Mucosa of stomach (tissue), 1 donor: ENCODE measurements around the gene EXOC4.

Experiments used
- H3K27me3 ChIP-seq: one replicate; pipeline ENCODE4 v1.7.0; 2013; ENCODE audit warnings: mild to moderate bottlenecking, low read length; ENCODE audit not compliant: control insufficient read depth, insufficient read depth
- H3K36me3 ChIP-seq: one replicate; pipeline ENCODE4 v1.7.0; 2013; ENCODE audit warnings: low read length; ENCODE audit not compliant: control insufficient read depth, insufficient read depth
- H3K4me1 ChIP-seq: one replicate; pipeline ENCODE4 v1.7.0; 2013; ENCODE audit warnings: mild to moderate bottlenecking, low read length; ENCODE audit not compliant: control insufficient read depth, insufficient read depth
- H3K4me3 ChIP-seq: one replicate; pipeline ENCODE4 v1.7.0; 2013; ENCODE audit warnings: low read length
- H3K9ac ChIP-seq: one replicate; pipeline ENCODE4 v1.7.0; 2013; ENCODE audit warnings: mild to moderate bottlenecking, low read length, moderate library complexity
- H3K9me3 ChIP-seq: one replicate; pipeline ENCODE4 v1.7.0; 2013; ENCODE audit warnings: mild to moderate bottlenecking, low read length, moderate library complexity; ENCODE audit not compliant: control insufficient read depth
- donor health status: Pancreatic carcinoma.

EXOC4 gene

DNA sequence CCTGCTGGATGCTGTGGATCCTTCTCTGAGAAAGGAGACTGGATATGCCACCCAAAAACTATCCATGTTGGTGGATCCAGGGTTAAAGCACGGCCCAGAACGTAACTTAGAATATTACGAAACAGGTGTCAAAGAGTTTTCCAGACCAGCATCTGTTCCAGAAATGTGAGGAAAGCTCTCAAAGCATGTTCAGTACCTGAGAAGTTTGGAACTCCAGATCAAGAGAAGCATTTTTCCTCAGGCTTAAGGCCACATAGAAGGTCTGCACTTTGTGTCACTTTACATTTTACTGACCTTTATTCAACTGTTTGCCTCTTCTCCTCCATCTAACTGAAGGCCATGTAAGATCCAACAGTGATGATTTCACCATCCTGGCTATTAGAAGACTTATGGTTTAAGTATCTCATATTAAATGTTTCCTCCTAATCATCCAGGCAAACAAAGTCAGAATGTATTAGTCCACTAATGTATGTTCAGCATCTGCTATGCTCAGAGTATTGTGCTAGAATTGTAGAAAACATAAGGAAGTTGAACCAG, 533.6 kb downstream of the EXOC4 start:
- H3K9me3 ChIP-seq: no peaks in the 10 kb centered on the region
- H3K27me3 ChIP-seq: no peaks in the 10 kb centered on the region
- H3K36me3 ChIP-seq: no peaks in the 10 kb centered on the region
- no peaks in the 10 kb centered on the region for H3K4me1 ChIP-seq
- no peak overlapping the region for H3K4me3 ChIP-seq
- H3K9ac ChIP-seq: no peak overlapping the region

DNA sequence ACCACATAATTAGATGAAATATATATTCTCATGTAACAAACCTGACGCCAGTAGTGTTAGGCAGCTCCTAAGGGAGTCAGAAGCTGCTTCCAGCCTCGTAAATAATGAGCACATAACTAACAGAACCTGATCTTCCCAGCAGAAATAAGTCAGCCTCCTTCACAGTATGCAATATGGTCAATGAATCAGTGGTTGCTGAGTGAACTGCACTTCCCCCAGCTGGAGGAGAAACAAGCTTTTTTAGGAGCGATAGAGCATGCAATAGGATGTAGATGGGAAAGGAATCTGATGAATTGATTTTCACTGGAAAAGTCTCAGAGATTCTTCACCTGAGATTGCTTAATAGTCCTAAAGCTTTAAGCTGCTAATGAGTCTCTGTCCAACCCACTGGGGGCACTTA, 537.1 kb downstream of the EXOC4 start:
- Histone ChIP-seq H3K9ac (no peak overlapping the region), H3K4me1 (no peaks in the 10 kb centered on the region), H3K36me3 (no peaks in the 10 kb centered on the region), H3K4me3 (no peak overlapping the region), H3K27me3 (no peaks in the 10 kb centered on the region), H3K9me3 (no peaks in the 10 kb centered on the region)

DNA sequence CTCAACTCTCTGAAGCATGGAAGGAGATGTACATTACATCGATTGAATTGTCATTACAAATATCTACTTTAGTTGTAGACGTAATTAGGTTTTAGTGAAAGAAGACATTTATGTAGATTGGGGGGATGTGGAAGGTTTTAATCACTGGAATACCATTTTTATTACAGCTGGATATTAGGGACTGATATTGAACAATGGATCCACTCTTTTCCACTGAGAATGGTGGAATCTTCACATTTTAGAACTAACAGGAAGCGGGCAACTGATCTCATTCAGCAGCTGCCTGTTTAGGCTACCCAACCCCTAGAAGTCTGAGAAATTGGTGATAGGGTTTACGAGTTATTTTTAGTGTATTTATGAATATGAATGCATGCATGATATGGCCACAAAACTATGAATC, 538.0 kb downstream of the EXOC4 start:
- H3K9me3 ChIP-seq: no peaks in the 10 kb centered on the region
- H3K9ac ChIP-seq: no peak overlapping the region
- H3K4me1 ChIP-seq: no peaks in the 10 kb centered on the region
- no peaks in the 10 kb centered on the region for H3K27me3 ChIP-seq
- no peaks in the 10 kb centered on the region for H3K36me3 ChIP-seq
- no peak overlapping the region for H3K4me3 ChIP-seq

DNA sequence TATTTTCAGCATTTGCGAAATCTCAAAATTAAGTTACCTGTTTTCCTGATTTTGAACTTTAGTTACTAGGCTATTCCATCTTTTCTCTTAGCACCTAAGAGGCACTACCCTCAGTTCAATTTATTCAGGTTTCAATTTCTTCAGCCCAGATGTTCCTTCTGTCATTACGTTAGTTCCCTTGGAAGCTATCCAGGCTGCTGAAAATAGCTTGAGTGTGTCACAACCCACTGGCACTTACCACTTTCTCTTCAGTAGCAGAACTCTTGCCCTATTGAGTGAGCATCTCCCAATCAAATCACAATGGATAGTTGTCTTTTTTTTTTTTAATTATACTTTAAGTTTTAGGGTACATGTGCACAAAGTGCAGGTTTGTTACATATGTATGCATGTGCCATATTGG, 541.6 kb downstream of the EXOC4 start:
- no peak overlapping the region for H3K9ac ChIP-seq

DNA sequence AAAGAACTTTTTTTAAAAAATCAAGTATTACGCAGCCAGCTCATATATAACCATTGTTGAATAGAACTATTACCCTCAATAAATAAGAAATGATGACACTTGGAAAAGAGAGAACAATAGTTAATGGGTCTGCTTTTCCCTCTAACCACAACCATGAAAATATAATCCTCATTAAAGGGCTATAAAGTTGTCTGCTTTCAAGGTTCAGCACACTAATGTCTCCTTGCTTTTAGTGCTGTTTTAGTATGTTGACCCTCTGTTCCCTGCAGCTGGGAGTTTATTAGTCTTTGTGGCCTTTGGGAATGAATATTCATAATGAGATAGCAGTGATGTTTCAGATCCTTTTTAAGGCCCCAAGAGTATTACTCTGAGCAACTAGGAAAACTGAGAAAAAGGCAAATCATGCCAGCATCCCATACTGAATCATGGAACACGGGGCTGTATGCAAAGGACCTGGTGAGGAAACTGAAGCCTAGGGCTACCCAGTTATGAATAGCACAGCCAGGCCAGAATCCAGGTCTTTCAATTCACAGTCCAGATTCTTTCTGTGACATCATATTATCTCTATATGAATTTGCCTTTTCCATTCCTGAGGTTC, 542.3 kb downstream of the EXOC4 start:
- H3K9ac ChIP-seq: no peak overlapping the region
- H3K9me3 ChIP-seq: no peaks in the 10 kb centered on the region
- H3K36me3 ChIP-seq: no peaks in the 10 kb centered on the region

More for the DNA sequence above, 541.6 kb downstream of the EXOC4 start:
- Histone ChIP-seq H3K4me1 (no peaks in the 10 kb centered on the region), H3K4me3 (no peak overlapping the region), H3K36me3 (no peaks in the 10 kb centered on the region), H3K9me3 (no peaks in the 10 kb centered on the region), H3K27me3 (no peaks in the 10 kb centered on the region)

DNA sequence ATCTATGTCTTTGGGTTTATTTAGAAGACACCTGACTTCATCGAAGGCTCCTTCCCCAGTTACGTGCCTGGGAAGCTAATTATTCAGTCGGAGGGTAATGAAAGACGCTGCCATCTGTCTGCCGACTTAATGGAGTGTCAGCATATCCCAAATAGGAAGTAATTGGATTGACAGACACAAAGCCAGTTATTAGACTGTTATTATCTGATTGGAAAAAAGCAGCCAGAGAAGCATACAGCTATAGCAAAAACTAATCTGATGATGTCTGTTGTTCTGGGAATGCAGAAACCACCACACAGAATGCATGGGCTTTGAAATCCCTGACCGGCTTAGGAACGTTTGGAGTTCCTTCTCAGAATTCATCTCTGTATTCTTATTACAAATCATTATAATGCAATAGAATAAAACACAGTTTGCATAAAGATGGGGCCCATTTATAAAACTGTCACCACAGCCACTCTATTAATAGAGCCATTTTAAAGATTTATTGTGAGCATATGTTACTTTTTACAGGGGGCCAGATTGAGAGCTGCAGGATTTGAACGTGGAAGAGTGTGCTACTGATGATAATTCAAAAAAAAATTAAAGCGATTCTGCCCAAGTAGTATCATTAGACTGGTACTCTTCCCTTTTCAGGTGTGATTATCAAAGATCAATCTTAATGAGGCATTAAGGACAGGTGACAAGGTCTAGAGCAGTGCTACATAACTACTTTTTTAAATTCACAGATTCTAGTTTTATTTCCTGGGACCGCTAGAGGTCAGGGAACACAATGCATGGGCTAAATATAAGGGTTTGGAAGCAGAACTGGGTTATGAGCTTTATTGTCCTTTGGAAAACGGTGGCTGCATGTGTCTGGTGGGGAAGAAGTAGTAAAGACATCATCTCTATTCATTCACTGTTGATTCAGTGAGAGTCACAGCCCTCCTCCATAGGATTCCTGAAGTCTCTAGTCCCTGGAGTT, 544.2 kb downstream of the EXOC4 start:
- H3K27me3 ChIP-seq: no peaks in the 10 kb centered on the region
- no peaks in the 10 kb centered on the region for H3K9me3 ChIP-seq
- H3K4me1 ChIP-seq: no peaks in the 10 kb centered on the region
- no peak overlapping the region for H3K4me3 ChIP-seq
- no peak overlapping the region for H3K9ac ChIP-seq
- H3K36me3 ChIP-seq: no peaks in the 10 kb centered on the region

More for the DNA sequence above, 542.3 kb downstream of the EXOC4 start:
- H3K4me3 ChIP-seq: no peak overlapping the region
- no peaks in the 10 kb centered on the region for H3K4me1 ChIP-seq
- no peaks in the 10 kb centered on the region for H3K27me3 ChIP-seq

DNA sequence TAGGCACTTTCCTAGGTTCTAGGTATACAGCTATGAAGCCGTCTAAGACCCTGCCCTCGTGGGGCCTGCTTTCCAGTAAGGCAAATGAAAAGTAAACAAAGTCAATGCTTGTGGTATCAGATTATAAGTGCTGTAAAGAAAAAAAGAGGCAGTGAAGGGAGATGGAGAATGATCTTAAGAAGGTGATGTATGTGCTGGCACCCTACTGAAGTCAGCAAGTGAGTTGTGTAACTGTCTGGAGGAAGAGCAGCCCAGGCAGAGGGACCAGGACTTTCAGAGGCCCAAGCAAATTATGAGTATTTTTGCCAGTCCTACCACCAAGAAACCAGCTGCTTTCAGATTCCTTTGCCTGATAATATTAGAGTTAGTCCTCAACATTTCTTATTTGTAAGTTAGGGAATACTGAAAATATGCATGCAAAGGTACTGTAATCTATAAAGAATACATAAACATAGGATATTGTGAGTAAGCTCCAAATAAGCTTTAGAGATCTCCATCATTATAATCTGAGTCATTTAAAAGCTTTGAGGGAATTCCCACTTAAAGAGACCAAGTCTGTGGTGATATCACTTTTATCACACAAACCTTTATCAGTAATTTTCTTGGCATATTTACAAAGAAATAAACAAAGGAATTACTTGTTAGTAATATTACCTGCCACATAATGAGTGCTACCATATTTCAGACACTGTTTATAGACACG, 545.1 kb downstream of the EXOC4 start:
- no peaks in the 10 kb centered on the region for H3K9me3 ChIP-seq

DNA sequence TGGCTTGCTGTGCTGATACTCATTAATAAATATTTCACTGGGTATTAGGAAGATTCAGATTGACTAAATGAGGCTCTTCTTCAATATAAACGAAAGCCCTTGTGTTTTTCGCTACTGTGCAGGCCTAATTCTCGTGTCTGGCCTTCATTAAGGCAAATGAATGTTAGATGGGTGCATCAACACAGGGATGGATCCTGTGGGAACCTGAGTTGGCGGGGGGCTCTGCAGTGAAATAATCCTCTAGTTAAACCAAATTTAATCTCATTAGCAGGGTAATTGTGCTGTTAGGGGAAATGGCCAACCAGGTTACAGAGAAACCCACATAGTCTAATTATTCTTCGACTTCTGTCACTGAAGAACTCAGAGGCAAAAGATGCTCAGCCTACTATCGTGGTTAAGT, 548.5 kb downstream of the EXOC4 start:
- no peak overlapping the region for H3K9ac ChIP-seq
- H3K36me3 ChIP-seq: no peaks in the 10 kb centered on the region
- no peaks in the 10 kb centered on the region for H3K27me3 ChIP-seq
- no peaks in the 10 kb centered on the region for H3K9me3 ChIP-seq
- no peak overlapping the region for H3K4me3 ChIP-seq
- H3K4me1 ChIP-seq: no peaks in the 10 kb centered on the region

More for the DNA sequence above, 545.1 kb downstream of the EXOC4 start:
- Histone ChIP-seq H3K9ac (no peak overlapping the region), H3K4me3 (no peak overlapping the region), H3K4me1 (no peaks in the 10 kb centered on the region), H3K27me3 (no peaks in the 10 kb centered on the region), H3K36me3 (no peaks in the 10 kb centered on the region)

DNA sequence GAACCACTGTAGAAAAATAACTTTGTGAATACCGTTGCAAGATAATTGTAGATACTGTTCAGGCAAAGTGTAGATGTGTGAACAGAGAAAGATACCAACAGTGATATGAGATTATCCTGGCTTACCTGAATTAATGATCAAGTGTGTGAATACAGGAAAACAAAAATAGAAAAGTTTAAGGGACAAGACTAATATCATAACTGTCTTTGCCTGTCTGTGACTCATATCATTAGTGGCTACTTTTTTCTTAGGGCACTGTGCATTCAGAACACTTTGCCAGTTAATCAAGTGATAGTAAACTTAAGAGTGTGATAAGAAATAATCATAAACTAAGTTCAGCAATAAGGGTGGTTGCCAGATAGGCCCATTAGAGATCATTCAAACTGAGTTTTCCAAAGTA, 551.2 kb downstream of the EXOC4 start:
- Histone ChIP-seq H3K27me3 (no peaks in the 10 kb centered on the region), H3K9me3 (no peaks in the 10 kb centered on the region), H3K4me3 (no peak overlapping the region), H3K36me3 (no peaks in the 10 kb centered on the region), H3K4me1 (no peaks in the 10 kb centered on the region), H3K9ac (no peak overlapping the region)

DNA sequence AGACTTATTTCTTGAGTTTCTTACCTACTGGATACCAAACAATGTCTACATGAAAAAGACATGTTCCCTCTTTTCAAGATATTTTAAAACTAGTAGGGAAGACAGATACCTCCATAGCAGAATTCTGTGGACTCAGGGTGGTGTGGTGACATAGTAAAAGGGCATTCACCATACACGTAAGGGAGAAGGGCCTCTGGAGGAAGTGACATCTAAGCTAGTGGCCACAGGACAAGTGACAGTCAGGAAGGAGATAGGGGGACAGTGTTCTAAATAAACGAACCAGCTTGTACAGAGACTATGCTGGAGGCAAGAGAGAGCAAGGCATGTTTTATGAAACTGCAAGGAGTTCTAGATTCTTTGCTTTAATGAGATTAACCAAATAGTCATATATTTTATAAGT, 552.5 kb downstream of the EXOC4 start:
- H3K36me3 ChIP-seq: no peaks in the 10 kb centered on the region
- no peak overlapping the region for H3K9ac ChIP-seq
- H3K4me1 ChIP-seq: no peaks in the 10 kb centered on the region
- no peak overlapping the region for H3K4me3 ChIP-seq
- H3K27me3 ChIP-seq: no peaks in the 10 kb centered on the region
- H3K9me3 ChIP-seq: no peaks in the 10 kb centered on the region

DNA sequence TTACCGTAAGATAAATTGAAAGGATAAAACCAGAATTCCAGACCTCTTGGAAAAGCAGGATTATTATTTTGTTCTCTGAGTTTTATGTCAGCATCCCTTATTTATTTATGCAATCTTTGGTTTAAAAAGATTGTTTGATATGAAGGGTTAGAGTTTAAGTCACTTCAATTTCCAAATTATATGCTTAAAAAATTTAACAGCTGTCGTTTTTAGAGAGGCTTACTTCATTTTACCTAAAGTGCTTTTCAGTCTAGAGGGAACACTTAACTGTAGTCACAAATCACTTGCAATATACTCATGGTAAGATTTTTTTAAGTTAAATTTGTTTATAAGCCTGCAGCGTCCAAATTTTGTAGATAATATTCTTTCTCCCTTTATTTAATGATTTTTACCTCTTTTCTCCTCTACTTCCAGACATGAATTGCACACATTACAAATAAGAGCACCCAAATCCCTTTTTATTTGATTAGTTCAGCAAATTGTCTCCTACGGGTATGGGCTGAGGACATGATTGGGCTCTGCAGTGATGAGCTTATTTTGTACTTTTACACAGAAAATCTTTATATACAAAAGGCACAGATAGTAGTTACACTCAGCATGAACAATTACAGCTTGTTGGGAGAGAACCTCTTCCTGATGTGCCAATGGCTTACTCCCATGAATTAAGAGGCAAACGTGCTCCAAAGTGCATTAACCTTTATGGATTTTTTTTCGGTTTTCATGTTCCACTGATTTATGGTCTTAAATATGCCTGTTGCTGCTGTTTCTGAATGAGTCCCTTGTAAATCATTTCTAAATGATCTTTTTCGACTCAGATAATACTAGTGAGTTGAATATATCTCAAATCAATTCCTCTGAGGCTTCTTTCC, 555.0 kb downstream of the EXOC4 start:
- Histone ChIP-seq H3K27me3 (no peaks in the 10 kb centered on the region), H3K4me3 (no peak overlapping the region), H3K36me3 (no peaks in the 10 kb centered on the region), H3K4me1 (no peaks in the 10 kb centered on the region), H3K9me3 (no peaks in the 10 kb centered on the region), H3K9ac (no peak overlapping the region)
